Ascending aorta (tissue), 2 donors: ENCODE measurements around the gene MRPL54. TPM values are rescaled to one million over a fixed set of nuclear protein-coding genes. Genes with fewer than 3 reads are reported as not detected.

Source experiments
- DNase-seq, 2 donors: peaks; one replicate each; pipeline ENCODE4 v3.0.0-alpha.2; 2019; ENCODE audit warnings: low spot score in 2 of 2
- H3K27ac ChIP-seq, 2 donors: fragments of 200-600 bp; sonication (generic); one replicate each; pipeline ENCODE4 v1.5.1; 2016 to 2017; ENCODE audit warnings: mild to moderate bottlenecking in 1 of 2
- H3K27me3 ChIP-seq: fragments of 200-600 bp; sonication (generic); one replicate; pipeline ENCODE4 v1.5.1; 2017
- H3K36me3 ChIP-seq, 2 donors: fragments of 200-600 bp; sonication (generic); one replicate each; pipeline ENCODE4 v1.5.1; 2016
- H3K4me1 ChIP-seq, 2 donors: fragments of 200-600 bp; sonication (generic); one replicate each; pipeline ENCODE4 v1.5.1; 2016 to 2017; ENCODE audit warnings: mild to moderate bottlenecking in 1 of 2
- H3K4me3 ChIP-seq, 2 donors: fragments of 200-600 bp; sonication (generic); one replicate each; pipeline ENCODE4 v1.5.1; 2016 to 2017; ENCODE audit warnings: mild to moderate bottlenecking in 1 of 2
- H3K9me3 ChIP-seq, 2 donors: fragments of 200-600 bp; sonication (generic); one replicate each; pipeline ENCODE4 v1.5.1; 2016
- CTCF ChIP-seq, 3 experiments: fragments of 200-600 bp in 2 of 3; fragments of 450-650 bp in 1 of 3; sonication (generic) in 2 of 3; IDR thresholded peaks; one replicate each; pipeline ENCODE4 v1.5.1; 2016 to 2019; ENCODE audit warnings: antibody characterized with exemption in 3 of 3, mild to moderate bottlenecking in 1 of 3, moderate library complexity in 1 of 3
- intact Hi-C: fragments of 100-400 bp; cut with DNase I; formaldehyde crosslinking; loops from one replicate; pipeline ENCODE4 v1.15.1; 2023
- total RNA-seq: library from RNA; depleted of rRNA; stranded (reverse); fragments of >200 nt; gene quantifications from one replicate; pipeline ENCODE4 v1.1.0, GENCODE V29; 2016

MRPL54 gene
- total RNA-seq, 1 donor from 2014 or later = 34.9 TPM

- Histone ChIP-seq H3K27me3 (no peaks in the 10 kb centered on the region), H3K4me3 (no peak overlapping the region), H3K27ac (no peak overlapping the region), H3K4me1 (no peaks in the 10 kb centered on the region), H3K36me3 (no peaks in the 10 kb centered on the region), H3K9me3 (peaks cover 17 to 22% of the 10 kb centered on the region in 2 donors)
- DNase-seq = no peak
- TF ChIP-seq CTCF (IDR thresholded peaks at IDR 0.05) = no peak
- intact Hi-C loops = no loop called here
Observed at GRCh38 chr19:3782330-3782729, 19.8 kb downstream of the MRPL54 start.

GRCh38 chr19:3782903-3783302 is 20.4 kb downstream of the MRPL54 start:
- no peak overlapping the region for H3K4me3 ChIP-seq
- intact Hi-C loops = no loop called here
- peaks cover 17 to 22% of the 10 kb centered on the region in 2 donors for H3K9me3 ChIP-seq
- H3K27me3 ChIP-seq = no peaks in the 10 kb centered on the region
- H3K4me1 ChIP-seq = no peaks in the 10 kb centered on the region
- H3K36me3 ChIP-seq = no peaks in the 10 kb centered on the region
- no peak overlapping the region for H3K27ac ChIP-seq
- no peak for TF ChIP-seq CTCF (IDR thresholded peaks at IDR 0.05)
- DNase-seq = no peak

GRCh38 chr19:3783660-3784584 is 21.4 kb downstream of the MRPL54 start:
- Histone ChIP-seq H3K4me3 (no peak overlapping the region), H3K9me3 (peaks cover 17 to 22% of the 10 kb centered on the region in 2 donors), H3K27ac (no peak overlapping the region), H3K4me1 (no peaks in the 10 kb centered on the region), H3K36me3 (no peaks in the 10 kb centered on the region), H3K27me3 (no peaks in the 10 kb centered on the region)
- intact Hi-C loops = no loop called here
- DNase-seq = no peak
- no peak for TF ChIP-seq CTCF (IDR thresholded peaks at IDR 0.05)

- Histone ChIP-seq H3K4me1 (no peaks in the 10 kb centered on the region), H3K9me3 (peaks cover 17 to 22% of the 10 kb centered on the region in 2 donors), H3K4me3 (peak overlapping the region in 1 of 2 donors; percentile 50), H3K27me3 (no peaks in the 10 kb centered on the region), H3K36me3 (no peaks in the 10 kb centered on the region), H3K27ac (no peak overlapping the region)
- no peak for TF ChIP-seq CTCF (IDR thresholded peaks at IDR 0.05)
- intact Hi-C loops = no loop called here
- DNase-seq = no peak
Observed at GRCh38 chr19:3784607-3785450, 22.3 kb downstream of the MRPL54 start.

- no peaks in the 10 kb centered on the region for H3K27me3 ChIP-seq
Observed at GRCh38 chr19:3785451-3785937, 23.0 kb downstream of the MRPL54 start.

More at GRCh38 chr19:3785451-3785937, 23.0 kb downstream of the MRPL54 start:
- Histone ChIP-seq H3K9me3 (peaks cover 17 to 22% of the 10 kb centered on the region in 2 donors), H3K27ac (no peak overlapping the region), H3K4me1 (no peaks in the 10 kb centered on the region), H3K36me3 (no peaks in the 10 kb centered on the region), H3K4me3 (peak overlapping the region in 1 of 2 donors; percentile 50)
- DNase-seq = no peak
- intact Hi-C loops = no loop called here
- no peak for TF ChIP-seq CTCF (IDR thresholded peaks at IDR 0.05)
